NCI-H1417 (cell line): ENCODE data around the gene UVRAG.

Experiments used
- DNase-seq, 3 experiments: peaks; one replicate each; lab custom pipeline; 2025; lab: John Stamatoyannopoulos, UW

The UVRAG gene

GRCh38 chr11:76150141-76150540, 335.1 kb downstream of the UVRAG start:
- DNase-seq: no peak

GRCh38 chr11:76151556-76152085, 336.6 kb downstream of the UVRAG start:
- peak; percentile 52 to 93 (median 74) for DNase-seq

GRCh38 chr11:76152086-76152681, 337.2 kb downstream of the UVRAG start:
- no peak for DNase-seq

- DNase-seq: peak in 2 of 3 experiments; percentile 33 to 36
Measured at GRCh38 chr11:76152741-76153570, 337.9 kb downstream of the UVRAG start.

GRCh38 chr11:76153571-76153923, 338.5 kb downstream of the UVRAG start:
- no peak for DNase-seq

- DNase-seq: peak in 1 of 3 experiments; percentile 33
Measured at GRCh38 chr11:76155500-76156227, 340.7 kb downstream of the UVRAG start.

- DNase-seq: no peak
Measured at GRCh38 chr11:76156971-76157427, 342.0 kb downstream of the UVRAG start.

GRCh38 chr11:76157891-76158290, 342.9 kb downstream of the UVRAG start:
- DNase-seq: no peak

GRCh38 chr11:76158394-76159302, 343.6 kb downstream of the UVRAG start:
- no peak for DNase-seq

- DNase-seq: no peak
Measured at GRCh38 chr11:76159303-76159937, 344.4 kb downstream of the UVRAG start.

- peak in 2 of 3 experiments; percentile 91 to 96 for DNase-seq
Measured at GRCh38 chr11:76159983-76160661, 345.1 kb downstream of the UVRAG start.

- no peak for DNase-seq
Measured at GRCh38 chr11:76160856-76161255, 345.8 kb downstream of the UVRAG start.

GRCh38 chr11:76161261-76161961, 346.4 kb downstream of the UVRAG start:
- DNase-seq: peak in 2 of 3 experiments; percentile 54 to 71

GRCh38 chr11:76162336-76163288, 347.6 kb downstream of the UVRAG start:
- peak in 2 of 3 experiments; percentile 40 to 49 for DNase-seq

- no peak for DNase-seq
Measured at GRCh38 chr11:76163289-76163880, 348.4 kb downstream of the UVRAG start.

GRCh38 chr11:76164081-76164480, 349.1 kb downstream of the UVRAG start:
- DNase-seq: no peak

- no peak for DNase-seq
Measured at GRCh38 chr11:76164861-76165751, 350.1 kb downstream of the UVRAG start.
